ENCODE results near the gene RAMACL. TPM values are rescaled to one million over a fixed set of nuclear protein-coding genes. Genes with fewer than 3 reads are reported as not detected.

Gene RAMACL
- total and polyA plus RNA-seq, 2 experiments from 2014 or later = 1.1 TPM

DNA sequence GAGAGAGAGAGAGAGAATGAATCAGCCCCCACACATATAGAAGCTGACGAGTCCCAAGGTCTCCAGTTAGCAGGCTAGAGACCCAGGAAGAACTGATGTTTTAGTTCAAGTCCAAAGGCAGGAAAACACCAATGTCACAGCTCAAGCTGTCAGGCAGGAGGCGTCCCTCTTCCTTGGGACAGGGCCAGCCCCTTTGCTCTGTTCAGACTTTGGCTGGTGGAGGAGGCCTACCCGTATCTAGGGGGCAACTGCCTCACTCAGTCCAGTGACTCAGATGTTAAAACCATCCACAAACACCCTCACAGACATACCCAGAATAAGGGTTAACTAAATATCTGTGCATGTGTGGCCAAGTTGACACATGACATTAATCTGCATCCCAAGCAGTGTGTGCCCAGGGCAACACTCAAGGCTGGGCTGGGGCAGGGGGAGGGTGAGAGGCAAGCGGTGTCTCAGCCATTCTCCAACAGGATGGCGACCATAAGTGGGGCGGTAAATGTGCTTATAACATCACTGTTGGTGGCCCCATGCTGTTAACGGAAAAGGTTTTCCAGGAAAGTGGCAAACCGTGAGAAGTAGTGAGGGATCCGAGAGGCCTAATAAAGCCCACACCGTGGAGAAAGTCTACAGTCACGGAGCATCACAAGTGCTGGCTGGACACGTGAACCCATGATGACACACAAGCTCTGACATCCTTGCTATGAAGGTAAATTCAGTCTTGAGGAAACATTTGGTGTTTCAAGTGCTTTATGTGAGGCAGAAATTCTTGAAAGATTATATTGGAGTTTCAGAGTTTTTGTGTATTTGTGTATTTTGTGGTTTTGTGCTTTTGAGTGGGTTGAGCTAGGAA lies 28.1 kb downstream of the RAMACL start:
- H2AFZ ChIP-seq = no peak overlapping the region
- H3K27me3 ChIP-seq = no peaks in the 10 kb centered on the region
- 96% methylated on average over 12 of the region's 12 CpGs for WGBS (ENCODE audit: low lambda C conversion rate, missing lambda C conversion rate)
- no peaks in the 10 kb centered on the region for H3K9me3 ChIP-seq (ENCODE audit: low read depth)
- H3K9me2 ChIP-seq (replicated peaks; ENCODE audit: insufficient read depth) = no peaks in the 10 kb centered on the region
- H3K27ac ChIP-seq = no peak overlapping the region
- H3K36me3 ChIP-seq (replicated peaks; ENCODE audit: insufficient read depth, low read depth) = no peaks in the 10 kb centered on the region
- H3K4me3 ChIP-seq = no peak overlapping the region
- TF ChIP-seq, protein P1, sequence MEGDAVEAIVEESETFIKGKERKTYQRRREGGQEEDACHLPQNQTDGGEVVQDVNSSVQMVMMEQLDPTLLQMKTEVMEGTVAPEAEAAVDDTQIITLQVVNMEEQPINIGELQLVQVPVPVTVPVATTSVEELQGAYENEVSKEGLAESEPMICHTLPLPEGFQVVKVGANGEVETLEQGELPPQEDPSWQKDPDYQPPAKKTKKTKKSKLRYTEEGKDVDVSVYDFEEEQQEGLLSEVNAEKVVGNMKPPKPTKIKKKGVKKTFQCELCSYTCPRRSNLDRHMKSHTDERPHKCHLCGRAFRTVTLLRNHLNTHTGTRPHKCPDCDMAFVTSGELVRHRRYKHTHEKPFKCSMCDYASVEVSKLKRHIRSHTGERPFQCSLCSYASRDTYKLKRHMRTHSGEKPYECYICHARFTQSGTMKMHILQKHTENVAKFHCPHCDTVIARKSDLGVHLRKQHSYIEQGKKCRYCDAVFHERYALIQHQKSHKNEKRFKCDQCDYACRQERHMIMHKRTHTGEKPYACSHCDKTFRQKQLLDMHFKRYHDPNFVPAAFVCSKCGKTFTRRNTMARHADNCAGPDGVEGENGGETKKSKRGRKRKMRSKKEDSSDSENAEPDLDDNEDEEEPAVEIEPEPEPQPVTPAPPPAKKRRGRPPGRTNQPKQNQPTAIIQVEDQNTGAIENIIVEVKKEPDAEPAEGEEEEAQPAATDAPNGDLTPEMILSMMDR (IDR thresholded peaks at IDR 0.05; ENCODE audit: poor library complexity) = no peak
- TF ChIP-seq EZH2 (IDR thresholded peaks at IDR 0.05; ENCODE audit: borderline replicate concordance) (no peak), EZH2phosphoT487 (IDR thresholded peaks at IDR 0.05; ENCODE audit: low read depth, severe bottlenecking, unreplicated experiment) (no peak)
- peaks cover 5% of the 10 kb centered on the region for H3K4me1 ChIP-seq (ENCODE audit: insufficient read depth)
- no peak for DNase-seq (ENCODE audit: low spot score)
- H3K79me2 ChIP-seq = peaks cover 13% of the 10 kb centered on the region
- H4K20me1 ChIP-seq (ENCODE audit: insufficient read depth, poor library complexity, severe bottlenecking) = no peaks in the 10 kb centered on the region
- H3K4me2 ChIP-seq = no peak overlapping the region

DNA sequence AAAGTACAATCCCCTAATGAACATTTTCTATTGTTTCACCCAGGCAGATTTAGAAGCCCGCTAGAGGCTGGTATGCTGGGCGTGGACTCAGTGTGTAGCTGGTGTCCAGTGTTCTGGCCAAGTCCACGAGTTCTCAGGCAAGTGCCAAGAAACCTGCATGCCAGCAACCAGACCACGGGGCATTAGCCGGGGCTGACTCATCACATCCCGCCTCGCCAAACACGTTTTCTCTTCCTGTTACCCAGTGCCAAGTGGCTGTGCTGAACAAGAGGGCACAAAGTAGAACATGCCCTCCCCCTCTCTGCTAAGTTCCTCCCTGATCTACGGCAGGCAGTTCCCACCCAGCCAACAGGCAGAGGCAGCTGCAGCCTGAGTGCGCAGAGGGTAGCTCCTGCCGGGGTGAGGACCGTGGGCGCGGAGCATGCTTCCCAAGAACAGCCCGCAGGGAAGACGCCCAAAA lies 29.6 kb downstream of the RAMACL start:
- DNase-seq (ENCODE audit: low spot score) = no peak
- no peaks in the 10 kb centered on the region for H3K9me3 ChIP-seq (ENCODE audit: low read depth)
- no peak overlapping the region for H3K4me2 ChIP-seq
- TF ChIP-seq, protein P1 (IDR thresholded peaks at IDR 0.05; ENCODE audit: poor library complexity) = no peak
- TF ChIP-seq EZH2phosphoT487 (IDR thresholded peaks at IDR 0.05; ENCODE audit: low read depth, severe bottlenecking, unreplicated experiment) (no peak), EZH2 (IDR thresholded peaks at IDR 0.05; ENCODE audit: borderline replicate concordance) (no peak)
- no peaks in the 10 kb centered on the region for H3K27me3 ChIP-seq
- H2AFZ ChIP-seq = no peak overlapping the region
- peaks cover 15% of the 10 kb centered on the region for H3K79me2 ChIP-seq
- H3K27ac ChIP-seq = no peak overlapping the region
- H3K4me1 ChIP-seq (ENCODE audit: insufficient read depth) = peaks cover 5% of the 10 kb centered on the region
- H3K4me3 ChIP-seq = no peak overlapping the region
- no peaks in the 10 kb centered on the region for H3K36me3 ChIP-seq (replicated peaks; ENCODE audit: insufficient read depth, low read depth)
- no peaks in the 10 kb centered on the region for H3K9me2 ChIP-seq (replicated peaks; ENCODE audit: insufficient read depth)
- H4K20me1 ChIP-seq (ENCODE audit: insufficient read depth, poor library complexity, severe bottlenecking) = no peaks in the 10 kb centered on the region
- 91% methylated on average over 16 of the region's 16 CpGs for WGBS (ENCODE audit: low lambda C conversion rate, missing lambda C conversion rate)

DNA sequence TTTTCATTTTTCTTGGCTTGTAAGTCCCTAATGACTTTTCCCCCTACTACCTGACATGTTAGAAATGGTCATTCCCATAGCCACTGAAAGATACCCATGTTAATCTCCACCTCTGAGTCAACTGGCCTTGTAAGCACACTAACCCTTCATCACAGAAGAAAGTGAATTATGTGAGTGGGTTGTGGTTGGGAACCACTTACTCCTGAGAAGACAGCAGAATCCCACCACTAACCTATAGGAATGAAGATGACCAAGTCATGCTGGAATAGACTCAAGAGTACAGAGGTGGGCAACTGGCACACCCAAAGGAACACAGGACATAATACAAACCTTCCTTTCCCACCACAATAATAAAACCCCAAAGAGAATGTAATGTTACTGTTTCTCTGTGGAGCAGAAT lies 30.1 kb downstream of the RAMACL start:
- no peak for TF ChIP-seq EZH2phosphoT487 (IDR thresholded peaks at IDR 0.05; ENCODE audit: low read depth, severe bottlenecking, unreplicated experiment)
- TF ChIP-seq, protein P1 (IDR thresholded peaks at IDR 0.05; ENCODE audit: poor library complexity) = no peak
- TF ChIP-seq EZH2 (IDR thresholded peaks at IDR 0.05; ENCODE audit: borderline replicate concordance) = no peak
- no peak overlapping the region for H3K4me3 ChIP-seq
- H3K9me2 ChIP-seq (replicated peaks; ENCODE audit: insufficient read depth) = no peaks in the 10 kb centered on the region
- H3K4me1 ChIP-seq (ENCODE audit: insufficient read depth) = peaks cover 5% of the 10 kb centered on the region
- H3K36me3 ChIP-seq (replicated peaks; ENCODE audit: insufficient read depth, low read depth) = no peaks in the 10 kb centered on the region
- no peak overlapping the region for H3K4me2 ChIP-seq
- no peak for DNase-seq (ENCODE audit: low spot score)
- H3K9me3 ChIP-seq (ENCODE audit: low read depth) = no peaks in the 10 kb centered on the region
- H2AFZ ChIP-seq = no peak overlapping the region
- H3K79me2 ChIP-seq = peaks cover 15% of the 10 kb centered on the region
- no peaks in the 10 kb centered on the region for H4K20me1 ChIP-seq (ENCODE audit: insufficient read depth, poor library complexity, severe bottlenecking)
- H3K27ac ChIP-seq = no peak overlapping the region
- no peaks in the 10 kb centered on the region for H3K27me3 ChIP-seq
